Measurements from ENCODE around the gene TRRAP.

Gene TRRAP

GRCh38 chr7:98970805-98971204 is 92.5 kb downstream of the TRRAP start:
- Histone ChIP-seq H3K4me1 (peaks cover 3% of the 10 kb centered on the region), H3K9ac (no peak overlapping the region), H3K9me3 (ENCODE audit: control insufficient read depth, low read length) (no peaks in the 10 kb centered on the region), H3K27me3 (ENCODE audit: control insufficient read depth, insufficient read depth, low read length) (no peaks in the 10 kb centered on the region), H3K4me2 (ENCODE audit: low read length) (no peak overlapping the region), H2AFZ (no peak overlapping the region), H3K4me3 (ENCODE audit: low read depth, low read length) (no peak overlapping the region), H3K36me3 (ENCODE audit: control insufficient read depth, insufficient read depth, low read length) (no peaks in the 10 kb centered on the region), H3K79me2 (peaks cover 10% of the 10 kb centered on the region), H3K27ac (no peak overlapping the region)
- TF ChIP-seq CTCF (IDR thresholded peaks at IDR 0.05), result no peak

- no peaks in the 10 kb centered on the region for H3K9me3 ChIP-seq (ENCODE audit: control insufficient read depth, low read length)
- no peak overlapping the region for H3K9ac ChIP-seq
- no peak for TF ChIP-seq CTCF (IDR thresholded peaks at IDR 0.05)
Measured at GRCh38 chr7:98974205-98974604, 95.9 kb downstream of the TRRAP start.

GRCh38 chr7:98974906-98975816 is 96.8 kb downstream of the TRRAP start:
- H3K9ac ChIP-seq, result no peak overlapping the region
- TF ChIP-seq CTCF (IDR thresholded peaks at IDR 0.05), result no peak

More at GRCh38 chr7:98974205-98974604, 95.9 kb downstream of the TRRAP start:
- H3K27me3 ChIP-seq (ENCODE audit: control insufficient read depth, insufficient read depth, low read length), result no peaks in the 10 kb centered on the region
- peaks cover 3% of the 10 kb centered on the region for H3K4me1 ChIP-seq
- H2AFZ ChIP-seq, result no peak overlapping the region
- H3K4me2 ChIP-seq (ENCODE audit: low read length), result no peak overlapping the region
- peaks cover 3% of the 10 kb centered on the region for H3K79me2 ChIP-seq
- no peak overlapping the region for H3K4me3 ChIP-seq (ENCODE audit: low read depth, low read length)
- no peak overlapping the region for H3K27ac ChIP-seq
- H3K36me3 ChIP-seq (ENCODE audit: control insufficient read depth, insufficient read depth, low read length), result no peaks in the 10 kb centered on the region

GRCh38 chr7:98976396-98977185 is 98.3 kb downstream of the TRRAP start:
- peaks cover 3% of the 10 kb centered on the region for H3K4me1 ChIP-seq

More at GRCh38 chr7:98974906-98975816, 96.8 kb downstream of the TRRAP start:
- no peak overlapping the region for H2AFZ ChIP-seq
- H3K36me3 ChIP-seq (ENCODE audit: control insufficient read depth, insufficient read depth, low read length), result no peaks in the 10 kb centered on the region
- H3K4me1 ChIP-seq, result peaks cover 3% of the 10 kb centered on the region
- H3K9me3 ChIP-seq (ENCODE audit: control insufficient read depth, low read length), result no peaks in the 10 kb centered on the region
- no peak overlapping the region for H3K4me2 ChIP-seq (ENCODE audit: low read length)
- H3K27ac ChIP-seq, result no peak overlapping the region
- no peak overlapping the region for H3K4me3 ChIP-seq (ENCODE audit: low read depth, low read length)
- peaks cover 2% of the 10 kb centered on the region for H3K79me2 ChIP-seq
- no peaks in the 10 kb centered on the region for H3K27me3 ChIP-seq (ENCODE audit: control insufficient read depth, insufficient read depth, low read length)

More at GRCh38 chr7:98976396-98977185, 98.3 kb downstream of the TRRAP start:
- H3K79me2 ChIP-seq, result no peaks in the 10 kb centered on the region
- H2AFZ ChIP-seq, result no peak overlapping the region
- H3K27me3 ChIP-seq (ENCODE audit: control insufficient read depth, insufficient read depth, low read length), result no peaks in the 10 kb centered on the region
- H3K4me3 ChIP-seq (ENCODE audit: low read depth, low read length), result no peak overlapping the region
- H3K9me3 ChIP-seq (ENCODE audit: control insufficient read depth, low read length), result no peaks in the 10 kb centered on the region
- no peak overlapping the region for H3K4me2 ChIP-seq (ENCODE audit: low read length)
- no peak for TF ChIP-seq CTCF (IDR thresholded peaks at IDR 0.05)
- H3K36me3 ChIP-seq (ENCODE audit: control insufficient read depth, insufficient read depth, low read length), result no peaks in the 10 kb centered on the region
- no peak overlapping the region for H3K27ac ChIP-seq
- no peak overlapping the region for H3K9ac ChIP-seq

Measured in parathyroid adenoma (tissue), 2 donors.